Esophagus muscularis mucosa (tissue), 4 donors: ENCODE measurements around the gene KIAA1958. TPM values are rescaled to one million over a fixed set of nuclear protein-coding genes. Genes with fewer than 3 reads are reported as not detected.

Experiments used
- DNase-seq: peaks from one replicate; pipeline ENCODE4 v3.0.0-alpha.2; 2017; ENCODE audit errors: extremely low spot score
- H3K27ac ChIP-seq, 4 donors: fragments of 200-600 bp; sonication (generic); replicated peaks in 1 of 4; 1 replicate in 3 of 4; 2 replicates in 1 of 4; pipeline ENCODE4 v1.5.1; 2016 to 2019; ENCODE audit warnings: mild to moderate bottlenecking in 1 of 4
- H3K27me3 ChIP-seq, 4 donors: fragments of 200-600 bp; sonication (generic); one replicate each; pipeline versions ENCODE4 v1.5.1 to v1.6.0; 2016 to 2019
- H3K36me3 ChIP-seq, 4 donors: fragments of 200-600 bp; sonication (generic); one replicate each; pipeline ENCODE4 v1.5.1; 2016 to 2019
- H3K4me1 ChIP-seq, 4 donors: fragments of 200-600 bp; sonication (generic); one replicate each; pipeline ENCODE4 v1.5.1; 2016 to 2019
- H3K4me3 ChIP-seq, 4 donors: fragments of 200-600 bp; sonication (generic); 1 replicate in 2 of 4; 2 replicates in 2 of 4; pipeline ENCODE4 v1.5.1; 2016 to 2019; ENCODE audit warnings: mild to moderate bottlenecking in 4 of 4, moderate library complexity in 1 of 4
- H3K9me3 ChIP-seq, 4 donors: fragments of 200-600 bp; sonication (generic); 1 replicate in 3 of 4; 2 replicates in 1 of 4; pipeline ENCODE4 v1.5.1; 2016 to 2019
- CTCF ChIP-seq, 3 experiments: fragments of 200-600 bp in 2 of 3; fragments of 450-650 bp in 1 of 3; sonication (generic) in 2 of 3; IDR thresholded peaks; one replicate each; pipeline ENCODE4 v1.5.1; 2017 to 2019; ENCODE audit warnings: antibody characterized with exemption in 3 of 3, mild to moderate bottlenecking in 2 of 3, moderate library complexity in 1 of 3
- EP300 ChIP-seq: sonication (generic); formaldehyde crosslinking; IDR thresholded peaks from one replicate; pipeline ENCODE4 v1.6.1; 2017; ENCODE audit warnings: antibody characterized with exemption
- POLR2A ChIP-seq: fragments of 450-650 bp; IDR thresholded peaks from one replicate; pipeline ENCODE4 v1.6.1; 2017; ENCODE audit warnings: antibody characterized with exemption, moderate library complexity, mild to moderate bottlenecking, low read depth
- POLR2AphosphoS5 ChIP-seq, 2 donors: sonication (generic); formaldehyde crosslinking; IDR thresholded peaks; one replicate each; pipeline ENCODE4 v1.6.1; 2017; ENCODE audit warnings: antibody characterized with exemption in 2 of 2
- WGBS: methylation state at CpG from one replicate; pipeline ENCODE4 v1.1.5; 2018; 5-methylcytosine and 5-hydroxymethylcytosine counted together
- intact Hi-C: fragments of 100-400 bp; cut with DNase I; formaldehyde crosslinking; loops from one replicate; pipeline ENCODE4 v1.15.1; 2023
- total RNA-seq, 4 donors: library from RNA; depleted of rRNA; stranded (reverse); fragments of >200 nt; gene quantifications; one replicate each; pipeline versions ENCODE4 v1.1.0 to v1.2.1, GENCODE V29; 2016

Gene KIAA1958
- total RNA-seq, 4 donors from 2014 or later: 2.2 to 5.8 (median 3.2) TPM

- Histone ChIP-seq H3K27me3 (no peaks in the 10 kb centered on the region), H3K9me3 (no peaks in the 10 kb centered on the region), H3K27ac (no peak overlapping the region), H3K4me1 (peaks cover under 1 to 12% (median 2%) of the 10 kb centered on the region in 4 donors), H3K36me3 (peaks cover 0 to 23% (median 2%) of the 10 kb centered on the region in 4 donors), H3K4me3 (no peak overlapping the region)
- no peak for DNase-seq
- 75% methylated on average over 7 of the region's 7 CpGs for WGBS
- TF ChIP-seq POLR2AphosphoS5 (IDR thresholded peaks at IDR 0.05) (no peak), CTCF (IDR thresholded peaks at IDR 0.05) (peak; percentile 22 to 45 (median 23))
- intact Hi-C loops: no loop called here
Observed at GRCh38 chr9:112711050-112711689, 224.5 kb downstream of the KIAA1958 start.

- no peaks in the 10 kb centered on the region for H3K9me3 ChIP-seq
- DNase-seq: no peak
- 99% methylated on average over 3 of the region's 3 CpGs for WGBS
- TF ChIP-seq EP300 (no peak), POLR2A (no peak), POLR2AphosphoS5 (IDR thresholded peaks at IDR 0.05) (no peak), CTCF (IDR thresholded peaks at IDR 0.05) (no peak)
- H3K4me3 ChIP-seq: no peak overlapping the region
- H3K4me1 ChIP-seq: peaks cover 14 to 25% (median 15%) of the 10 kb centered on the region in 4 donors
- intact Hi-C loops: no loop called here
- H3K36me3 ChIP-seq: peaks cover 0 to 26% (median 2%) of the 10 kb centered on the region in 4 donors
- H3K27ac ChIP-seq: no peak overlapping the region
- H3K27me3 ChIP-seq: no peaks in the 10 kb centered on the region
Observed at GRCh38 chr9:112712678-112713077, 226.1 kb downstream of the KIAA1958 start.

GRCh38 chr9:112717661-112718331, 231.2 kb downstream of the KIAA1958 start, which contains the start of gene INIP:
INIP (minus strand) TSS chr9:112718117; CDS start chr9:112716485, 1,632 bp downstream.
- Histone ChIP-seq H3K36me3 (peaks cover 0 to 23% (median 0%) of the 10 kb centered on the region in 4 donors), H3K4me1 (peaks cover 14 to 22% (median 15%) of the 10 kb centered on the region in 4 donors), H3K4me3 (peak within 1 kb of the TSS; percentile 70 to 96 (median 83)), H3K27me3 (no peaks in the 10 kb centered on the region), H3K9me3 (no peaks in the 10 kb centered on the region), H3K27ac (peak within 1 kb of the TSS; percentile 83 to 93 (median 90))
- peak; percentile 98 for DNase-seq
- 2% methylated on average over 28 of the region's 51 CpGs for WGBS
- intact Hi-C loops: loop anchor here (2.0 to 5.0 kb wide), 4 partner anchors 29 to 340 kb away; no protein-coding TSS in a partner anchor
- TF ChIP-seq CTCF (IDR thresholded peaks at IDR 0.05) (no peak), POLR2AphosphoS5 (IDR thresholded peaks at IDR 0.05) (peak; percentile 90 to 92)

Other genes starting within 250 kb of the KIAA1958 start
- 10 to 100 TPM; 19.9 to 31.1 (median 25.5) TPM for gene PTBP3, start 153.2 kb upstream of the KIAA1958 start, total RNA-seq
- gene HSDL2, start 106.7 kb upstream of the KIAA1958 start, total RNA-seq: 10 to 100 TPM; 34.3 to 73.1 (median 50.0) TPM
- gene INIP, start 231.3 kb downstream of the KIAA1958 start, total RNA-seq: 10 to 100 TPM; 10.9 to 15.8 (median 11.9) TPM